Hepatocyte (in vitro differentiated cells): ENCODE data around the gene ANKRD31. TPM values are rescaled to one million over a fixed set of nuclear protein-coding genes. Genes with fewer than 3 reads are reported as not detected.

Experiments used
- DNase-seq: peaks from one replicate; pipeline ENCODE4 v3.0.0-alpha.2; 2016; ENCODE audit warnings: low spot score
- H2AFZ ChIP-seq: fragments of 200-600 bp; sonication (generic); 2 replicates; pipeline ENCODE4 v1.6.0; 2016; ENCODE audit warnings: antibody characterized with exemption, mild to moderate bottlenecking
- H3K27ac ChIP-seq: fragments of 200-600 bp; sonication (generic); 2 replicates; pipeline ENCODE4 v1.5.1; 2016; ENCODE audit warnings: mild to moderate bottlenecking
- H3K27me3 ChIP-seq: fragments of 200-600 bp; sonication (generic); 2 replicates; pipeline ENCODE4 v1.6.1; 2016
- H3K36me3 ChIP-seq: fragments of 200-600 bp; sonication (generic); replicated peaks from 2 replicates; pipeline ENCODE4 v1.5.1; 2016; ENCODE audit warnings: low read depth; ENCODE audit not compliant: insufficient read depth
- H3K4me1 ChIP-seq: fragments of 200-600 bp; sonication (generic); 2 replicates; pipeline ENCODE4 v1.5.1; 2016; ENCODE audit warnings: mild to moderate bottlenecking, moderate library complexity; ENCODE audit not compliant: insufficient read depth
- H3K4me2 ChIP-seq: fragments of 200-600 bp; sonication (generic); 2 replicates; pipeline ENCODE4 v1.6.0; 2016
- H3K4me3 ChIP-seq: fragments of 200-600 bp; sonication (generic); 2 replicates; pipeline ENCODE4 v1.5.1; 2016; ENCODE audit warnings: mild to moderate bottlenecking
- H3K79me2 ChIP-seq: fragments of 200-600 bp; sonication (generic); 2 replicates; pipeline ENCODE4 v1.6.0; 2017; ENCODE audit warnings: mild to moderate bottlenecking
- H3K9me2 ChIP-seq: fragments of 200-600 bp; sonication (generic); replicated peaks from 2 replicates; pipeline ENCODE4 v1.6.0; 2017; ENCODE audit warnings: mild to moderate bottlenecking; ENCODE audit not compliant: insufficient read depth
- H3K9me3 ChIP-seq: fragments of 200-600 bp; sonication (generic); 2 replicates; pipeline ENCODE4 v1.5.1; 2016; ENCODE audit warnings: low read depth, mild to moderate bottlenecking
- H4K20me1 ChIP-seq: fragments of 200-600 bp; sonication (generic); 2 replicates; pipeline ENCODE4 v1.6.0; 2016; ENCODE audit warnings: mild to moderate bottlenecking; ENCODE audit not compliant: insufficient read depth, poor library complexity, severe bottlenecking
- CTCF ChIP-seq: fragments of 200-600 bp; sonication (generic); IDR thresholded peaks from 2 replicates; pipeline ENCODE4 v1.5.1; 2016; ENCODE audit warnings: antibody characterized with exemption, mild to moderate bottlenecking; ENCODE audit not compliant: poor library complexity
- EZH2 ChIP-seq: fragments of 200-600 bp; sonication (generic); IDR thresholded peaks from 2 replicates; pipeline ENCODE4 v1.6.1; 2016; ENCODE audit warnings: antibody characterized with exemption, mild to moderate bottlenecking, borderline replicate concordance
- EZH2phosphoT487 ChIP-seq: fragments of 200-600 bp; sonication (generic); IDR thresholded peaks from one replicate; pipeline ENCODE4 v1.6.1; 2018; ENCODE audit warnings: antibody characterized with exemption, mild to moderate bottlenecking, low read depth, moderate library complexity; ENCODE audit not compliant: unreplicated experiment, severe bottlenecking
- WGBS: methylation state at CpG from one replicate; pipeline ENCODE4 v1.1.6; 2016; ENCODE audit warnings: low lambda C conversion rate; ENCODE audit errors: missing lambda C conversion rate; 5-methylcytosine and 5-hydroxymethylcytosine counted together
- polyA plus RNA-seq: library from polyadenylated mRNA; unstranded; fragments of >200 nt; fragmentation: Nextera tagmentation; extraction: Ambion mirVana; gene quantifications from 2 replicates; pipeline ENCODE4 v1.2.1, GENCODE V29; 2016
- total RNA-seq: library from RNA; depleted of rRNA; stranded (reverse); fragments of >200 nt; gene quantifications from 2 replicates; pipeline ENCODE4 v1.2.3, GENCODE V29; 2014

ANKRD31 gene
- total and polyA plus RNA-seq, 2 experiments from 2014 or later = 0.19 to 0.47 TPM

DNA sequence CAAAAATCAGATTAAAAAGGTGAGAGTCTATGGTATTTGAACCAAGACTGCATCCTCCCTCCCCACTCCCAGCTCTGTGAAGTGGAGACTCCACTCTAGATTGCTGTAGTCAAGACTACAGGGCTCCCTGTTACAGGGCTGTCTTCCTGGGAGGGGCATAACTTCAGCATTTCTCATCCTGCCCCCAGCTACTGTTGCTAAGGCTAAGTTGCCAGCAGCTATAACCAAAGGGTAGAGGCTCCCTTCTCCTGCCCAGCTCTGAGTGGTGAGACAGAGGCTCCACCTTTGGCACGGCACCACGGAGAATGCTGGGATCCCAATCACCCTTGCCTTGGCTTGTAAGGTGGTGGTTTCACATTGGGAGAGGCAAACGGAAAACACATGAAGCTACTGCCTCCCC, 145.1 kb downstream of the ANKRD31 start:
- no peaks in the 10 kb centered on the region for H3K9me2 ChIP-seq
- no peak overlapping the region for H3K4me2 ChIP-seq
- H2AFZ ChIP-seq = no peak overlapping the region
- no peak overlapping the region for H3K27ac ChIP-seq
- TF ChIP-seq EZH2phosphoT487 = no peak
- TF ChIP-seq CTCF = no peak
- no peak for TF ChIP-seq EZH2
- no peaks in the 10 kb centered on the region for H3K9me3 ChIP-seq
- no peak for DNase-seq
- 85% methylated on average over 3 of the region's 3 CpGs for WGBS
- H4K20me1 ChIP-seq = no peaks in the 10 kb centered on the region
- no peaks in the 10 kb centered on the region for H3K36me3 ChIP-seq
- no peaks in the 10 kb centered on the region for H3K27me3 ChIP-seq
- no peaks in the 10 kb centered on the region for H3K79me2 ChIP-seq
- no peak overlapping the region for H3K4me3 ChIP-seq
- H3K4me1 ChIP-seq = no peaks in the 10 kb centered on the region

- DNase-seq = no peak
- TF ChIP-seq EZH2phosphoT487 = no peak
- TF ChIP-seq CTCF = no peak
- TF ChIP-seq EZH2 = no peak
- H2AFZ ChIP-seq = no peak overlapping the region
- no peaks in the 10 kb centered on the region for H3K4me1 ChIP-seq
- no peaks in the 10 kb centered on the region for H3K36me3 ChIP-seq
- H3K4me2 ChIP-seq = no peak overlapping the region
- no peak overlapping the region for H3K4me3 ChIP-seq
- H3K9me2 ChIP-seq = no peaks in the 10 kb centered on the region
- H3K79me2 ChIP-seq = no peaks in the 10 kb centered on the region
- H3K27me3 ChIP-seq = no peaks in the 10 kb centered on the region
- no peak overlapping the region for H3K27ac ChIP-seq
- WGBS = 79% methylated on average over 1 of the region's 1 CpG
- H4K20me1 ChIP-seq = no peaks in the 10 kb centered on the region
- H3K9me3 ChIP-seq = no peaks in the 10 kb centered on the region
Measured at GRCh38 chr5:75089662-75090061, 147.0 kb downstream of the ANKRD31 start.

- H2AFZ ChIP-seq = no peak overlapping the region
- no peak overlapping the region for H3K27ac ChIP-seq
- H3K9me3 ChIP-seq = no peaks in the 10 kb centered on the region
- H3K4me3 ChIP-seq = no peak overlapping the region
- H3K79me2 ChIP-seq = no peaks in the 10 kb centered on the region
- H3K27me3 ChIP-seq = no peaks in the 10 kb centered on the region
- H3K4me2 ChIP-seq = no peak overlapping the region
- 90% methylated on average over 1 of the region's 1 CpG for WGBS
- no peaks in the 10 kb centered on the region for H3K4me1 ChIP-seq
- no peaks in the 10 kb centered on the region for H3K36me3 ChIP-seq
- no peak for DNase-seq
- H3K9me2 ChIP-seq = no peaks in the 10 kb centered on the region
- TF ChIP-seq EZH2 (no peak), CTCF (no peak), EZH2phosphoT487 (no peak)
- H4K20me1 ChIP-seq = no peaks in the 10 kb centered on the region
Measured at GRCh38 chr5:75089137-75089536, 147.5 kb downstream of the ANKRD31 start.

- Histone ChIP-seq H2AFZ (no peak overlapping the region), H4K20me1 (no peaks in the 10 kb centered on the region), H3K4me2 (no peak overlapping the region), H3K27me3 (no peaks in the 10 kb centered on the region), H3K4me1 (no peaks in the 10 kb centered on the region), H3K79me2 (no peaks in the 10 kb centered on the region), H3K36me3 (no peaks in the 10 kb centered on the region), H3K4me3 (no peak overlapping the region), H3K27ac (no peak overlapping the region), H3K9me2 (no peaks in the 10 kb centered on the region), H3K9me3 (no peaks in the 10 kb centered on the region)
- no peak for TF ChIP-seq CTCF
- no peak for TF ChIP-seq EZH2
- TF ChIP-seq EZH2phosphoT487 = no peak
- DNase-seq = no peak
- 96% methylated on average over 3 of the region's 3 CpGs for WGBS
Measured at GRCh38 chr5:75088648-75089047, 148.0 kb downstream of the ANKRD31 start.
